ENCODE results near the gene ALOXE3. TPM values are rescaled to one million over a fixed set of nuclear protein-coding genes. Genes with fewer than 3 reads are reported as not detected.

ALOXE3 gene
- total RNA-seq, 4 donors from 2014 or later, result not detected

- Histone ChIP-seq H3K27me3 (peaks cover 6 to 24% (median 21%) of the 10 kb centered on the region in 3 donors), H3K36me3 (no peaks in the 10 kb centered on the region), H3K9me3 (no peaks in the 10 kb centered on the region), H3K4me1 (no peaks in the 10 kb centered on the region), H3K27ac (no peak overlapping the region), H3K4me3 (no peak overlapping the region)
- ATAC-seq (no peak), DNase-seq (no peak)
- no peak for TF ChIP-seq CTCF (IDR thresholded peaks at IDR 0.05 in 4 of 5, conservative IDR thresholded peaks at IDR 0.05 in 1 of 5)
- TF ChIP-seq POLR2A (IDR thresholded peaks at IDR 0.05), result no peak
- intact Hi-C loops (cut with DNase I; ENCODE audit: low total_unique reads) (loop anchor here (5.0 to 10.0 kb wide), 5 partner anchors 69 to 311 kb away; partner anchors contain the start of gene CHD3), in situ Hi-C loops (cut with MboI; ENCODE audit: low sequenced_read_pairs in 4 of 4) (no loop called here)
Measured at GRCh38 chr17:8055851-8056231, 62.5 kb downstream of the ALOXE3 start.

GRCh38 chr17:8053600-8053999 is 64.7 kb downstream of the ALOXE3 start:
- H3K36me3 ChIP-seq, result no peaks in the 10 kb centered on the region
- H3K4me1 ChIP-seq, result no peaks in the 10 kb centered on the region
- no peak overlapping the region for H3K4me3 ChIP-seq
- ATAC-seq, result no peak
- no peaks in the 10 kb centered on the region for H3K9me3 ChIP-seq
- intact Hi-C loops (cut with DNase I; ENCODE audit: low total_unique reads), result loop anchor here (10.0 kb wide), 2 partner anchors 169 to 309 kb away; partner anchors contain the start of gene CHD3
- no peak for DNase-seq
- in situ Hi-C loops (cut with MboI; ENCODE audit: low sequenced_read_pairs in 4 of 4), result no loop called here
- peaks cover 0 to 8% (median 6%) of the 10 kb centered on the region in 3 donors for H3K27me3 ChIP-seq
- TF ChIP-seq POLR2A (IDR thresholded peaks at IDR 0.05), result no peak
- no peak for TF ChIP-seq CTCF (IDR thresholded peaks at IDR 0.05 in 4 of 5, conservative IDR thresholded peaks at IDR 0.05 in 1 of 5)
- H3K27ac ChIP-seq, result no peak overlapping the region

GRCh38 chr17:8052256-8053252 is 65.8 kb downstream of the ALOXE3 start:
- in situ Hi-C loops (cut with MboI; ENCODE audit: low sequenced_read_pairs in 4 of 4), result no loop called here

GRCh38 chr17:8051831-8052230 is 66.5 kb downstream of the ALOXE3 start:
- no peaks in the 10 kb centered on the region for H3K36me3 ChIP-seq
- TF ChIP-seq CTCF (IDR thresholded peaks at IDR 0.05 in 4 of 5, conservative IDR thresholded peaks at IDR 0.05 in 1 of 5), result no peak
- TF ChIP-seq POLR2A (IDR thresholded peaks at IDR 0.05), result no peak
- H3K27ac ChIP-seq, result no peak overlapping the region
- no peak overlapping the region for H3K4me3 ChIP-seq
- no peak for DNase-seq
- no peaks in the 10 kb centered on the region for H3K9me3 ChIP-seq
- no peaks in the 10 kb centered on the region for H3K27me3 ChIP-seq
- intact Hi-C loops (cut with DNase I; ENCODE audit: low total_unique reads) (loop anchor here (10.0 kb wide), 2 partner anchors 167 to 307 kb away; partner anchors contain the start of gene CHD3), in situ Hi-C loops (cut with MboI; ENCODE audit: low sequenced_read_pairs in 4 of 4) (no loop called here)
- H3K4me1 ChIP-seq, result no peaks in the 10 kb centered on the region
- no peak for ATAC-seq

More at GRCh38 chr17:8052256-8053252, 65.8 kb downstream of the ALOXE3 start:
- Histone ChIP-seq H3K4me3 (no peak overlapping the region), H3K9me3 (no peaks in the 10 kb centered on the region), H3K36me3 (no peaks in the 10 kb centered on the region), H3K27me3 (no peaks in the 10 kb centered on the region), H3K27ac (no peak overlapping the region), H3K4me1 (no peaks in the 10 kb centered on the region)
- DNase-seq (no peak), ATAC-seq (no peak)
- intact Hi-C loops (cut with DNase I; ENCODE audit: low total_unique reads), result loop anchor here (10.0 kb wide), 2 partner anchors 168 to 308 kb away; partner anchors contain the start of gene CHD3
- TF ChIP-seq POLR2A (IDR thresholded peaks at IDR 0.05) (no peak), CTCF (IDR thresholded peaks at IDR 0.05 in 4 of 5, conservative IDR thresholded peaks at IDR 0.05 in 1 of 5) (no peak)
